Measurements from ENCODE around the gene PP2D1.

PP2D1 gene

DNA sequence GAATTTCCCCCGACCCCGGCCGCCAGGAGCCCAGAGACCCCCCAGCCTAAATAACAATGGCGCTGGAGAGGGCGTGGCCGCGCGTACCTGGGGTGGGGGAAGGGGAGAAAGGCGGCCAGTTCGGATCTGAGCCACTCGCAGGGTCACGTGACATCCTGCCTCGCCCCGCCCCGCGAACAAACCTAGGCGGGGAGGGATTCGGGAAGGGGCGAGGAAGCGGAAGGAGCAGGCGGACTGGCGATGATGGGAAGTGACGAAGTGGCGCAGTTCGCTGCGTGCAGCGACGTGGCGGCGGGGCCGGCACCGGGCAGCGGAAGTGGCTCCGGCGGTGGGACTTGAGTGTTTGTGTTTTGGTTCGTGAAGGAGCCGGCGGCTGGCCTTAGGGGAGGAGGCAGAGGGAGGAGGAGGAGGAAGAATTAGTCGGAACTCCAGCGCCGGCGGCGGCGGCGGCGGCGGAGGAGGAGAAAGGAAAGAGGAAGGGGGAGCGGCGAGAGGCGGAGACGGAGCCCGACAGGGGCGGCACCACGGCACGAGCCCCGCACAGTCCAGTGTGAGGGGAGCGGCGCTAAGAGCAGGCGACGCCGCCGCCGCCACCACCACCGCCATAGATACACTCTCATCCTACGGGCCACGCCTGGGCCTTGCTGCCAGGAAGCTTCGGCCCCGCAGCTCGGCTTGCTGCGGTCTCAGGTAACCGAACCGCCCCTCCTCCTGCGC, 65.1 kb downstream of the PP2D1 start, which contains the start of gene RAB5A:
RAB5A (plus strand) TSS at position 266 of the 717 bp plus-strand sequence. CDS start 3,802 bp downstream, outside the sequence.
- DNase-seq (ENCODE audit: low read depth, low spot score): peak; percentile 92
- no peak within 1 kb of the TSS for H3K27ac ChIP-seq (ENCODE audit: low read length)
- peaks cover 4% of the 10 kb centered on the region; the same call in 1 of the 2 replicates for H3K4me1 ChIP-seq (ENCODE audit: control insufficient read depth, insufficient read depth, low read length)
- no CpG with 5 or more reads among the region's 73 CpGs for WGBS (ENCODE audit: insufficient coverage, insufficient read length)
- peak within 1 kb of the TSS; percentile 92 for H3K4me3 ChIP-seq (ENCODE audit: low read length)
- H3K36me3 ChIP-seq (ENCODE audit: control insufficient read depth, insufficient read depth, low read length): peaks cover 4% of the 10 kb centered on the region; the same call in 1 of the 2 replicates
- H3K27me3 ChIP-seq (ENCODE audit: control insufficient read depth, insufficient read depth, low read length): no peaks in the 10 kb centered on the region
- H3K9me3 ChIP-seq (ENCODE audit: control insufficient read depth, insufficient read depth, low read length): no peaks in the 10 kb centered on the region

- Histone ChIP-seq H3K4me1 (ENCODE audit: control insufficient read depth, insufficient read depth, low read length) (peaks cover 4% of the 10 kb centered on the region; the same call in 1 of the 2 replicates), H3K36me3 (ENCODE audit: control insufficient read depth, insufficient read depth, low read length) (no peaks in the 10 kb centered on the region), H3K27me3 (ENCODE audit: control insufficient read depth, insufficient read depth, low read length) (no peaks in the 10 kb centered on the region), H3K4me3 (ENCODE audit: low read length) (peak overlapping the region; percentile 92; the same call in 1 of the 2 replicates), H3K27ac (ENCODE audit: low read length) (no peak overlapping the region), H3K9me3 (ENCODE audit: control insufficient read depth, insufficient read depth, low read length) (no peaks in the 10 kb centered on the region)
- WGBS (ENCODE audit: insufficient coverage, insufficient read length): no CpG with 5 or more reads among the region's 26 CpGs
- DNase-seq (ENCODE audit: low read depth, low spot score): no peak
Observed at GRCh38 chr3:19945969-19946831, 65.9 kb downstream of the PP2D1 start.

DNA sequence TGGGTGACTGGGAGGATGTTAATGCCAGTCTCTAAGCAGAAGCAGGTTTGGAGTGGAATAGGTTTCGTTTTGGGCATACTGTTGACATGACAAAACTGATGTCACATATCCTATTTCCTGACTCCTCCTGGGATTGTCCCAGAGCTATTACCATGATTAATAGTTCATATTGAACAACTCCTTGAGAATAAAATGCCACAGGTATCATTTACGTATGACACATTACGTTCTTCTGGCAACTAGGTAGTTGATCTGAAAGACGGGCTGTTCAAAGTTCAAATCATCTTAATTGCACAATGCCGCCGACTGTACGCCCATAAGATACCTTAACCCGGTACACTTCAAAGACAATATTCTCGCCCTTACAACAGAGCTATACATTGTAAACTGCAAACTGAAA, 66.5 kb downstream of the PP2D1 start:
- peaks cover 4% of the 10 kb centered on the region; the same call in 1 of the 2 replicates for H3K4me1 ChIP-seq (ENCODE audit: control insufficient read depth, insufficient read depth, low read length)
- H3K9me3 ChIP-seq (ENCODE audit: control insufficient read depth, insufficient read depth, low read length): no peaks in the 10 kb centered on the region
- no CpG with 5 or more reads among the region's 9 CpGs for WGBS (ENCODE audit: insufficient coverage, insufficient read length)
- no peak for DNase-seq (ENCODE audit: low read depth, low spot score)
- H3K27me3 ChIP-seq (ENCODE audit: control insufficient read depth, insufficient read depth, low read length): no peaks in the 10 kb centered on the region
- no peak overlapping the region for H3K27ac ChIP-seq (ENCODE audit: low read length)
- no peak overlapping the region for H3K4me3 ChIP-seq (ENCODE audit: low read length)
- H3K36me3 ChIP-seq (ENCODE audit: control insufficient read depth, insufficient read depth, low read length): no peaks in the 10 kb centered on the region

- WGBS (ENCODE audit: insufficient coverage, insufficient read length): no CpG with 5 or more reads among the region's 1 CpG
- no peak overlapping the region for H3K27ac ChIP-seq (ENCODE audit: low read length)
- no peaks in the 10 kb centered on the region for H3K9me3 ChIP-seq (ENCODE audit: control insufficient read depth, insufficient read depth, low read length)
- no peaks in the 10 kb centered on the region for H3K27me3 ChIP-seq (ENCODE audit: control insufficient read depth, insufficient read depth, low read length)
- no peaks in the 10 kb centered on the region for H3K4me1 ChIP-seq (ENCODE audit: control insufficient read depth, insufficient read depth, low read length)
- no peak overlapping the region for H3K4me3 ChIP-seq (ENCODE audit: low read length)
- DNase-seq (ENCODE audit: low read depth, low spot score): no peak
- no peaks in the 10 kb centered on the region for H3K36me3 ChIP-seq (ENCODE audit: control insufficient read depth, insufficient read depth, low read length)
Observed at GRCh38 chr3:19940643-19941042, 71.4 kb downstream of the PP2D1 start.

GRCh38 chr3:19938295-19938627, 73.8 kb downstream of the PP2D1 start:
- Histone ChIP-seq H3K4me3 (ENCODE audit: low read length) (no peak overlapping the region), H3K27ac (ENCODE audit: low read length) (no peak overlapping the region), H3K36me3 (ENCODE audit: control insufficient read depth, insufficient read depth, low read length) (no peaks in the 10 kb centered on the region), H3K27me3 (ENCODE audit: control insufficient read depth, insufficient read depth, low read length) (no peaks in the 10 kb centered on the region), H3K9me3 (ENCODE audit: control insufficient read depth, insufficient read depth, low read length) (no peaks in the 10 kb centered on the region), H3K4me1 (ENCODE audit: control insufficient read depth, insufficient read depth, low read length) (no peaks in the 10 kb centered on the region)
- DNase-seq (ENCODE audit: low read depth, low spot score): no peak
- no CpG with 5 or more reads among the region's 1 CpG for WGBS (ENCODE audit: insufficient coverage, insufficient read length)

- no CpG with 5 or more reads among the region's 7 CpGs for WGBS (ENCODE audit: insufficient coverage, insufficient read length)
- Histone ChIP-seq H3K4me1 (ENCODE audit: control insufficient read depth, insufficient read depth, low read length) (no peaks in the 10 kb centered on the region), H3K9me3 (ENCODE audit: control insufficient read depth, insufficient read depth, low read length) (no peaks in the 10 kb centered on the region), H3K27ac (ENCODE audit: low read length) (no peak overlapping the region), H3K36me3 (ENCODE audit: control insufficient read depth, insufficient read depth, low read length) (no peaks in the 10 kb centered on the region), H3K4me3 (ENCODE audit: low read length) (no peak overlapping the region), H3K27me3 (ENCODE audit: control insufficient read depth, insufficient read depth, low read length) (no peaks in the 10 kb centered on the region)
- no peak for DNase-seq (ENCODE audit: low read depth, low spot score)
Observed at GRCh38 chr3:19937459-19938294, 74.4 kb downstream of the PP2D1 start.
